ENCODE measurements around the gene TMEM207.

TMEM207 gene

DNA sequence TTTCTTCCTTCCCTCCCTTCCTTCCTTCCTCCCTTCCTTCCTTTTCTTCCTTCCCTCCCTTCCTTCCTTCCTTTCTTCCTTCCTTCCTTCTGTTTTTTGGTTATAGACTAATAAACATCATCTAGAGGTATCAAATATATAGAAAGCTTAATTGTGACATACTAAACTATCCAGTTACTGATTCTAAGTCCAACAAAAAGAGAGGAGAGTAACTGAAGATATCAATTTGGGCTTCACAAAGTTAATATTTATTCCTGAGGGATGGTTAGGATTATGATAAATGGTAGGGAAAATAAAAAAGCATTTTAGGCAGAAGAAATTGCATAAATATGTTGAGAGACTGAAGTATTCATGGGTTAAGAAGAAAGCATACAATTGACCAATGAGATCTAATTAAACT lies 69.5 kb downstream of the TMEM207 start:
- Histone ChIP-seq H3K9me3 (no peaks in the 10 kb centered on the region), H3K27me3 (no peaks in the 10 kb centered on the region), H3K4me1 (no peaks in the 10 kb centered on the region), H3K36me3 (no peaks in the 10 kb centered on the region), H3K4me3 (ENCODE audit: low read depth, low read length) (no peak overlapping the region)
- TF ChIP-seq, protein P1, sequence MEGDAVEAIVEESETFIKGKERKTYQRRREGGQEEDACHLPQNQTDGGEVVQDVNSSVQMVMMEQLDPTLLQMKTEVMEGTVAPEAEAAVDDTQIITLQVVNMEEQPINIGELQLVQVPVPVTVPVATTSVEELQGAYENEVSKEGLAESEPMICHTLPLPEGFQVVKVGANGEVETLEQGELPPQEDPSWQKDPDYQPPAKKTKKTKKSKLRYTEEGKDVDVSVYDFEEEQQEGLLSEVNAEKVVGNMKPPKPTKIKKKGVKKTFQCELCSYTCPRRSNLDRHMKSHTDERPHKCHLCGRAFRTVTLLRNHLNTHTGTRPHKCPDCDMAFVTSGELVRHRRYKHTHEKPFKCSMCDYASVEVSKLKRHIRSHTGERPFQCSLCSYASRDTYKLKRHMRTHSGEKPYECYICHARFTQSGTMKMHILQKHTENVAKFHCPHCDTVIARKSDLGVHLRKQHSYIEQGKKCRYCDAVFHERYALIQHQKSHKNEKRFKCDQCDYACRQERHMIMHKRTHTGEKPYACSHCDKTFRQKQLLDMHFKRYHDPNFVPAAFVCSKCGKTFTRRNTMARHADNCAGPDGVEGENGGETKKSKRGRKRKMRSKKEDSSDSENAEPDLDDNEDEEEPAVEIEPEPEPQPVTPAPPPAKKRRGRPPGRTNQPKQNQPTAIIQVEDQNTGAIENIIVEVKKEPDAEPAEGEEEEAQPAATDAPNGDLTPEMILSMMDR (IDR thresholded peaks at IDR 0.05; ENCODE audit: low read depth, low read length) = no peak
- no peak for DNase-seq

Data from BE2C (cell line).